ENCODE results near the gene DEFB131A. TPM values are rescaled to one million over a fixed set of nuclear protein-coding genes. Genes with fewer than 3 reads are reported as not detected.
"Not testable (repeated sequence)": the region's sequence is repeated elsewhere in the genome, so short reads cannot be mapped to it uniquely, and the experiment has no call there.

DEFB131A gene, protein sequence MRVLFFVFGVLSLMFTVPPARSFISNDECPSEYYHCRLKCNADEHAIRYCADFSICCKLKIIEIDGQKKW
- total RNA-seq (not detected in 2 replicates), polyA plus RNA-seq (not detected in 2 replicates)

DNA sequence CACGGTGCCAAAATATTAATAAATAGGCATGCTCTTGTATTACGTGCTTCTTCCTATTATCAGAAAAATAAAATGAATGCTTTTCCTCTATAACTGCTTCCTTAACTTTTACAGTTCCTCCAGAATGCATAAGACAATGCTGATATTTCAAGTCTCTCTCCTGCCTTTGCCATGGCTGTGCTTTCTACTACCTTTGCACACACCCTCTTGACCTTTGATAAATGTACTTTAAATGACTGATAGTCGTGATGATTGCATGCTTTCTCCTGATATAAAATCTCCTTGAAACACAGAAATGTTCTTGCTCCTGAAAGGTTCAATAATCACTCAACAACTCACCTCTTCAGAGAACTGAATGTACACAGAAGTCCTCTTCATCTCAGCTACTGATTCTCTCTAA lies at the start of gene DEFB131A:
Gene DEFB131A (plus strand): TSS at position 301 of the 400 bp plus-strand sequence. CDS start 120 bp downstream, outside the sequence.
- H3K36me3 ChIP-seq (replicated peaks; ENCODE audit: insufficient read depth, low read depth); H3K27me3 ChIP-seq; DNase-seq (ENCODE audit: low spot score); H3K4me1 ChIP-seq (ENCODE audit: insufficient read depth); H3K79me2 ChIP-seq; H3K27ac ChIP-seq; H3K4me3 ChIP-seq; H3K9me2 ChIP-seq (replicated peaks; ENCODE audit: insufficient read depth); H3K4me2 ChIP-seq; H3K9me3 ChIP-seq (ENCODE audit: low read depth); H2AFZ ChIP-seq; H4K20me1 ChIP-seq (ENCODE audit: insufficient read depth, poor library complexity, severe bottlenecking): not testable (repeated sequence)
- WGBS (ENCODE audit: low lambda C conversion rate, missing lambda C conversion rate) = 54% methylated on average over 3 of the region's 3 CpGs

DNA sequence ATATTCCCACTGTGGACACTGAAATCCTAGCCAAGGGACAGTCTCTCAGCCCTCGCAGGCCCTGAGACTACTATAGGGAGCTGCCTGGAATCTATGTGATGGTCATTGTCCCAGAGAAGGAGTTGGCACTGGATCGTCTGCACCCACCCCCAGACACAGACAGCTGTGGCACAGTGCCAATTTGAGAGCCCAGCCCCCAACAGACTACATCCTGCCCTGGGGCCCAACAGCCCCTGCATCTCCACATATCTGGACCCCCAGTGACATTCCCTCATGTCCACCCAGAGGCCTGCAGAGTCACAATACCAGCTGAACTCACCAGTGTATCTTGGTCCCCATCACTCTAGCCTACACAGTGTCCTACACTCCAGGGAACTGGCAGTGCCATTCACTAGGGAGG lies 38.4 kb upstream of the DEFB131A start:
- H3K36me3 ChIP-seq (replicated peaks; ENCODE audit: insufficient read depth, low read depth); H4K20me1 ChIP-seq (ENCODE audit: insufficient read depth, poor library complexity, severe bottlenecking); H2AFZ ChIP-seq; H3K4me2 ChIP-seq; H3K9me2 ChIP-seq (replicated peaks; ENCODE audit: insufficient read depth); H3K4me1 ChIP-seq (ENCODE audit: insufficient read depth); H3K27me3 ChIP-seq; DNase-seq (ENCODE audit: low spot score); H3K27ac ChIP-seq; H3K79me2 ChIP-seq; H3K4me3 ChIP-seq; H3K9me3 ChIP-seq (ENCODE audit: low read depth): not testable (repeated sequence)
- 100% methylated on average over 2 of the region's 2 CpGs for WGBS (ENCODE audit: low lambda C conversion rate, missing lambda C conversion rate)

DNA sequence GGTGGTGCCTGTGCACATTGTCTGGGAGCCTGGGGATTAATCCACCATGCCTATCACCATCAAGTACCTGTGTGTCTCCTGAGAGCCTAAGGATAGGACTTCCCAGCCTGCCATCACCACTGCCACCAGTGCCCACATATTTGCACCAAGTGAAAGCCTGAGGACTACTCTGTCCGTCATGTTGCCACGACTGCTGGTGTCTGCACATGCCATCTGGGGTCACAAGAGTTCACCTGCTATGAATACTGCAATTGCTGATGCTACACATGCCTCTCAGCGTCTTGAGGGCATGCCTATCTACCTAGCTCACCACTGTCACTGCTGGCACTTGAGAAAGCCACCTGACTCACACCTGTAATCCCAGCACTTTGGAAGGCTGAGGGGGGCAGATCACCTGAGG lies 37.7 kb upstream of the DEFB131A start:
- H4K20me1 ChIP-seq (ENCODE audit: insufficient read depth, poor library complexity, severe bottlenecking); H2AFZ ChIP-seq; H3K36me3 ChIP-seq (replicated peaks; ENCODE audit: insufficient read depth, low read depth); H3K4me3 ChIP-seq; H3K4me2 ChIP-seq; DNase-seq (ENCODE audit: low spot score); H3K27me3 ChIP-seq; H3K27ac ChIP-seq; H3K9me3 ChIP-seq (ENCODE audit: low read depth); H3K4me1 ChIP-seq (ENCODE audit: insufficient read depth); H3K79me2 ChIP-seq; H3K9me2 ChIP-seq (replicated peaks; ENCODE audit: insufficient read depth): not testable (repeated sequence)
- 59% methylated on average over 3 of the region's 3 CpGs for WGBS (ENCODE audit: low lambda C conversion rate, missing lambda C conversion rate)

DNA sequence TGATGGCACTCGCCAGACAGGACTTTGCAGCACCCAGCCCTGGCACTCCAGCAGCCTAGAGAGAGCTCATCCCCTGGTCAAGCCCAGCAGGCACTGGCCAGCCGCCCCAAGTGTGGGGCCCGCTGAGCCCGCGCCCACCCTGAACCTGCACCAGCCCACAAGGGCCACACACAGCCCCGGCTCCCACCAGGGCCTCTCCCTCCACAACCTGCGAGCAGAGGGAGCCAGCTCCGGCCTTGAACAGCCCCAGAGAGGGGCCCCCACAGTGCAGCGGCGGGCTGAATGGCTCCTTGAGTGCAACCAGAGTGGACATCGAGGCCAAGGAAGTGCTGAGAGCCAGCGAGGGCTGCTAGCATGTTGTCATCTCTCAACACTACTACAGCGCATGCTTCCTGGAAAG lies 34.4 kb upstream of the DEFB131A start:
- Histone ChIP-seq H4K20me1 (ENCODE audit: insufficient read depth, poor library complexity, severe bottlenecking) (no peaks in the 10 kb centered on the region), H3K9me2 (replicated peaks; ENCODE audit: insufficient read depth) (no peaks in the 10 kb centered on the region), H3K36me3 (replicated peaks; ENCODE audit: insufficient read depth, low read depth) (no peaks in the 10 kb centered on the region), H3K4me3 (no peak overlapping the region), H3K27me3 (no peaks in the 10 kb centered on the region), H3K27ac (no peak overlapping the region), H3K4me1 (ENCODE audit: insufficient read depth) (no peaks in the 10 kb centered on the region), H3K79me2 (no peaks in the 10 kb centered on the region), H2AFZ (no peak overlapping the region), H3K4me2 (no peak overlapping the region), H3K9me3 (ENCODE audit: low read depth) (no peaks in the 10 kb centered on the region)
- DNase-seq (ENCODE audit: low spot score) = no peak
- WGBS (ENCODE audit: low lambda C conversion rate, missing lambda C conversion rate) = 89% methylated on average over 12 of the region's 13 CpGs
- TF ChIP-seq EZH2 (IDR thresholded peaks at IDR 0.05; ENCODE audit: borderline replicate concordance) (no peak), EZH2phosphoT487 (IDR thresholded peaks at IDR 0.05; ENCODE audit: low read depth, severe bottlenecking, unreplicated experiment) (no peak)

DNA sequence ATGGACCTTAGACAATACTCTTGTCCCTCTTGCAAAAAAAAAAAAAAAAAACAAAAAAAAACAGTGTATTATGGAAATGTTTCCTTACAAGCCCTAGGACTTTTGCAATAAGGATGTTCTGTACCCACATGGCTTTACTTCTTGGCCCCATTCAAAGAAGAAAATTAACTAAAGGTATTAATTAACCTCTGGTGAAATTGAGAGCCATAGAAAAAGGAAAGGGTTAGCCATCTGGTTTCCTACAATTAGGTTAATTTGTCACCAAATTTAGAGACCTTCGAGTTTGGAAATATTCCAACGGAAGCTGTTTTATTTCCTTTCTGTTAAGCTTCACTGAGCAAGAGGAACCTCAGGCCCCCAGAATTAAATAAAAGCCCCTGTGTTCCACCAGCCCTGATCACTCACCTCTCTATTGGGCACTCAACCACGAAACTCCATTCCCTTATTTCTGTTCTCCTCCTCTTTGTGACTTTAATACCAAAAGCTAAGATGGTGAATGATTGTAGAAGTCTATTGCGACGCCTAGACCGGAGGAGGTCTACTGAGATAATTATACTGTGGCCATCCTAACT lies 22.2 kb upstream of the DEFB131A start:
- H3K9me3 ChIP-seq (ENCODE audit: low read depth); H3K27me3 ChIP-seq; H3K27ac ChIP-seq; H2AFZ ChIP-seq; H3K9me2 ChIP-seq (replicated peaks; ENCODE audit: insufficient read depth); H4K20me1 ChIP-seq (ENCODE audit: insufficient read depth, poor library complexity, severe bottlenecking); H3K36me3 ChIP-seq (replicated peaks; ENCODE audit: insufficient read depth, low read depth); H3K4me1 ChIP-seq (ENCODE audit: insufficient read depth); DNase-seq (ENCODE audit: low spot score); H3K4me3 ChIP-seq; H3K4me2 ChIP-seq; H3K79me2 ChIP-seq: not testable (repeated sequence)
- 77% methylated on average over 6 of the region's 6 CpGs for WGBS (ENCODE audit: low lambda C conversion rate, missing lambda C conversion rate)

DNA sequence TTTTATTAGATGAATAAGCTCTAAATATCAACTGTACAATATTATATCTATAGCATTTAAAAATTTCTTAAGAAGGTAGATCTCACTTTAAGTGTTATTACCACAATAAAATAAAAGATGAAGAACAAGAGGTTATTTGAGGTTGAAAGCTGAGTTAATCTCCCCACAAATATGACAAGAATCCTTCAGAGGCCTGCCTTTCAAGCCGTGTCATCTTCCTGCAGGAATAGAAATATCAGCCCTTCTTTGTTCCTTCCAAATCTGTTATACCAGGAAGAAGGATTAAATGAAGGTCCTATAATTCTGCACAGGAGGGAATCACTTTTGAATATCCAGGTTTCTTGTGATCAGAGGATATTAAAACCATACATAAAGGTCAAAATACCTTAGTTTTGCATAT lies 18.3 kb upstream of the DEFB131A start:
- H3K79me2 ChIP-seq; H3K4me1 ChIP-seq (ENCODE audit: insufficient read depth); H4K20me1 ChIP-seq (ENCODE audit: insufficient read depth, poor library complexity, severe bottlenecking); H3K4me2 ChIP-seq; H3K4me3 ChIP-seq; DNase-seq (ENCODE audit: low spot score); H3K9me3 ChIP-seq (ENCODE audit: low read depth); H3K27me3 ChIP-seq; H3K36me3 ChIP-seq (replicated peaks; ENCODE audit: insufficient read depth, low read depth); H3K27ac ChIP-seq; H2AFZ ChIP-seq; H3K9me2 ChIP-seq (replicated peaks; ENCODE audit: insufficient read depth): not testable (repeated sequence)
- 38% methylated on average over 1 of the region's 1 CpG for WGBS (ENCODE audit: low lambda C conversion rate, missing lambda C conversion rate)

DNA sequence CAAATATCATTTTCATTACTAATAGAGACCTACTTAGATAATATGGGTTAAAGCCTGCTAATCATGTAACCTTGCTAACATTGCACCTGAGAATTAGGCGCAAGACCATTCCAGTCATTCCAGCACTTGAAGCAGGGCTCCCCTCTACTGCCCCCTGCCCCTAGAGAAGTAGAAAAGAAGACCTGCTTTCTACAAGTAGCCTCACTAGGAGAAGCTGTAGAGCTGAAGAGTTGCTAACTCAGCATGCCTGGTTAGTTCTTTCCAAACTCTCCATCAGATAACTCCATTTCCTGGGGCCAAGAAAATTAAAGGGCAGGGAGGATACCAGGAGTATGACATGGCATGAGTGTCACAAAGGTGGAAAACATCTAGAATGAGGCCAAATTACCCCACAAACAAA lies 14.2 kb upstream of the DEFB131A start:
- H3K9me2 ChIP-seq (replicated peaks; ENCODE audit: insufficient read depth); H3K4me2 ChIP-seq; H3K4me3 ChIP-seq; H2AFZ ChIP-seq; H3K9me3 ChIP-seq (ENCODE audit: low read depth); H4K20me1 ChIP-seq (ENCODE audit: insufficient read depth, poor library complexity, severe bottlenecking); H3K27ac ChIP-seq; H3K36me3 ChIP-seq (replicated peaks; ENCODE audit: insufficient read depth, low read depth); H3K27me3 ChIP-seq; DNase-seq (ENCODE audit: low spot score); H3K79me2 ChIP-seq; H3K4me1 ChIP-seq (ENCODE audit: insufficient read depth): not testable (repeated sequence)
- WGBS (ENCODE audit: low lambda C conversion rate, missing lambda C conversion rate) = 71% methylated on average over 1 of the region's 1 CpG

DNA sequence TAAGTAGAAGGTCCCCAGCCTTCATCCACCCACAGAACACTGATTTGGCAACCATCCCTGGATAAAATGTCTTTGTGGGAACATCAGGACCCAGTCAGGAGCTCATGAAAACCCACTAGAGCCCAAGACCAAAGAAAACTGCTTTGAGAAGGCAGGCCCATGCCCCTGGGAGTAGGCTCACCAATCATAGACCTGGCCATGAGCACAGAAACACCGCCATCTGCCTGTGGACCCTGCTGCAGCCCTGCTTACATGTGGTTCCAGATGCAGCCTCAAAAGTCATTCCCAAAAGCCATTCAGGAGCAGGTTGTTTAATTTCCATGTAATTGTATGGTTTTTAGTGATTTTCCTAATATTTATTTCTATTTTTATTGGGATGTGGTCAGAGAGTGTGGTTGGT lies 10.9 kb upstream of the DEFB131A start:
- not testable (repeated sequence) for H2AFZ ChIP-seq; H3K36me3 ChIP-seq (replicated peaks; ENCODE audit: insufficient read depth, low read depth); H3K4me1 ChIP-seq (ENCODE audit: insufficient read depth); H3K9me3 ChIP-seq (ENCODE audit: low read depth); H3K4me3 ChIP-seq; H3K27me3 ChIP-seq; H3K27ac ChIP-seq; H3K9me2 ChIP-seq (replicated peaks; ENCODE audit: insufficient read depth); DNase-seq (ENCODE audit: low spot score); H3K79me2 ChIP-seq; H4K20me1 ChIP-seq (ENCODE audit: insufficient read depth, poor library complexity, severe bottlenecking); H3K4me2 ChIP-seq
- WGBS (ENCODE audit: low lambda C conversion rate, missing lambda C conversion rate) = 37% methylated on average over 1 of the region's 1 CpG

DNA sequence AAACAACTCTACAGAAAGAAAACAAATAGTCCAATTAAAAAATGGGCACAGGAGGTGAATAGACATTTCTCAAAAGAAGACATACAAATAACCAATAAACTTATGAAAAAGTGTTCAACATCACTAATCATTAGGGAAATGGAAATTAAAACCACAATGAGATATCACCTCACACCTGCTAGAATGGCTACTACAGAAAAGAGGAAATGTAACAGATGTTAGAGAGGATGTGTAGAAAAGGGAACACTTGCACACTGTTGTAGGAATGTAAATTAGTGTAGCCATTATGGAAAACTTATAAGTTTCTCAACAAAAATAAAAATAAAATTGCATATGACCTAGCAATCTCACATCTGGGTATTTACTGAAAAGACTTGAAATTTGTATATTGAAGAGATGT lies 7.5 kb upstream of the DEFB131A start:
- H3K4me3 ChIP-seq; H3K9me3 ChIP-seq (ENCODE audit: low read depth); H3K79me2 ChIP-seq; H3K4me2 ChIP-seq; H3K27me3 ChIP-seq; H3K9me2 ChIP-seq (replicated peaks; ENCODE audit: insufficient read depth); H2AFZ ChIP-seq; DNase-seq (ENCODE audit: low spot score); H4K20me1 ChIP-seq (ENCODE audit: insufficient read depth, poor library complexity, severe bottlenecking); H3K27ac ChIP-seq; H3K4me1 ChIP-seq (ENCODE audit: insufficient read depth); H3K36me3 ChIP-seq (replicated peaks; ENCODE audit: insufficient read depth, low read depth): not testable (repeated sequence)
